Stimulated activated naive CD8-positive, alpha-beta T cell treated with anti-CD3 and anti-CD28 coated beads, Interleukin-15, Interleukin-2, amounts not matched to agents 100 ng/mL and 50 ng/mL, for 24 hours (primary cell): ENCODE results near the gene DNAJC2.

Experiments
- H3K27ac Mint-ChIP-seq: one replicate; pipeline ENCODE4 v1.8.0; 2021; ENCODE audit warnings: mild to moderate bottlenecking, mixed read lengths
- H3K27me3 Mint-ChIP-seq: one replicate; pipeline ENCODE4 v1.8.0; 2021; ENCODE audit warnings: mixed read lengths
- H3K36me3 Mint-ChIP-seq: one replicate; pipeline ENCODE4 v1.8.0; 2021; ENCODE audit warnings: low read depth, mixed read lengths
- H3K4me1 Mint-ChIP-seq: one replicate; pipeline ENCODE4 v1.8.0; 2021; ENCODE audit warnings: low read depth, mixed read lengths
- H3K4me3 Mint-ChIP-seq: one replicate; pipeline ENCODE4 v1.8.0; 2021; ENCODE audit warnings: mild to moderate bottlenecking, mixed read lengths
- H3K9me3 Mint-ChIP-seq: one replicate; pipeline ENCODE4 v1.8.0; 2021; ENCODE audit warnings: mixed read lengths

Gene DNAJC2, protein sequence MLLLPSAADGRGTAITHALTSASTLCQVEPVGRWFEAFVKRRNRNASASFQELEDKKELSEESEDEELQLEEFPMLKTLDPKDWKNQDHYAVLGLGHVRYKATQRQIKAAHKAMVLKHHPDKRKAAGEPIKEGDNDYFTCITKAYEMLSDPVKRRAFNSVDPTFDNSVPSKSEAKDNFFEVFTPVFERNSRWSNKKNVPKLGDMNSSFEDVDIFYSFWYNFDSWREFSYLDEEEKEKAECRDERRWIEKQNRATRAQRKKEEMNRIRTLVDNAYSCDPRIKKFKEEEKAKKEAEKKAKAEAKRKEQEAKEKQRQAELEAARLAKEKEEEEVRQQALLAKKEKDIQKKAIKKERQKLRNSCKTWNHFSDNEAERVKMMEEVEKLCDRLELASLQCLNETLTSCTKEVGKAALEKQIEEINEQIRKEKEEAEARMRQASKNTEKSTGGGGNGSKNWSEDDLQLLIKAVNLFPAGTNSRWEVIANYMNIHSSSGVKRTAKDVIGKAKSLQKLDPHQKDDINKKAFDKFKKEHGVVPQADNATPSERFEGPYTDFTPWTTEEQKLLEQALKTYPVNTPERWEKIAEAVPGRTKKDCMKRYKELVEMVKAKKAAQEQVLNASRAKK

DNA sequence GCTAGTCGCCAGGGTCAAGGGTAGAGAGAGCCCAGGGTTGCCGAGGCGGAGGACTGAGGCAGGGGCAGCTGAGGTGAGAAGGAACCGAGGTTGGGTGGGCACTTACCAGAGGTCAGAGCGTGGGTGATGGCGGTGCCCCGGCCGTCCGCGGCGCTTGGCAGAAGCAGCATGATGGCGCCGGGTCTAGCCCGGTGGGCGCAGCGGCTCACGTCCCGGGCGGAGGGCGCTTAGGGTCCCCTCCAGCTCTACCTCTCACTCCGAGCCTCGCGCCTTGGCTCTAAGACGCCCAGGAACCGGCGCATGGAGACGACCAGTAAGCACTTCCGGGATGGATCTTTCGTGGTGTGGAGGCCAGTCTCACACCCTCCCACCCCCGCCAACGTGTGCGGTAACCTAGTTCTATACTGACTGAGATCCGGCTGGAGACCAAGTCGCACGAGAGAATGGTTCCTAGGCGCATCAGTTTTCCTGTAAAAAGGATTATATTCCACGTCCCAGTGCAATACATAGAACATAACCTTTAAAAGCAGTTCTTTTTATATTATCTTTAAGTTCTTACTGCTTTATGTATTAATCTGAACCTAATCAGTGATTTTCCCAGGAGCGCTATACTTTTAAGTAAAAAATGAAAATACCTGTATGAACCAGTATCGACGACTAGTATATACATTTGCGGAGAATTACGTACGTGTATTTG, at the start of gene DNAJC2:
DNAJC2 (minus strand) TSS at position 315 of the 697 bp plus-strand sequence; CDS start at position 170, 145 bp downstream.
- H3K27me3 Mint-ChIP-seq = no peaks in the 10 kb centered on the region
- no peaks in the 10 kb centered on the region for H3K9me3 Mint-ChIP-seq
- H3K36me3 Mint-ChIP-seq = peaks cover 32% of the 10 kb centered on the region
- H3K4me3 Mint-ChIP-seq = peak within 1 kb of the TSS; percentile 97
- peaks cover 77% of the 10 kb centered on the region for H3K4me1 Mint-ChIP-seq
- H3K27ac Mint-ChIP-seq = peak within 1 kb of the TSS; percentile 99

- no peak overlapping the region for H3K27ac Mint-ChIP-seq
- H3K4me1 Mint-ChIP-seq = no peaks in the 10 kb centered on the region
- H3K27me3 Mint-ChIP-seq = peaks cover 16% of the 10 kb centered on the region
- no peak overlapping the region for H3K4me3 Mint-ChIP-seq
- no peaks in the 10 kb centered on the region for H3K9me3 Mint-ChIP-seq
- no peaks in the 10 kb centered on the region for H3K36me3 Mint-ChIP-seq
These were observed 47.4 kb upstream of the DNAJC2 start for GRCh38 chr7:103391976-103392375.

DNA sequence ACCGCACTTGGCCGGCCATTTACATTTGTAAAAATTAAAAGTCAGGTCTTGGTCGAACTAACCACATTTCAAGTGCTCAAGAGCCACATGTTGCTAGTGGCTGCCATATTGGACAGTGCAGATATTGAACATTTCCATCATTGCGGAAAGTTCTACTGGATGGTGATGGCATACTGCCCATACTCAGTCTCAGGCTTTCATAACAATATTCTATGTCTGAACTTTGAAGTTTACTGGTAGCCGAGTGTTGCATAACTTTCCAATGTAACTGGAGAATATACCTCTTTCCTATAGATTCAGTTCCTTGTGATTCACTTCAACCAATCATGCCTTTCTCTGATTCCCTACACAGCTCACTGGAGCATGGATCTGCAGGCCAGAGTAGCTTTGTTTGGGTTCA, 46.6 kb upstream of the DNAJC2 start:
- no peaks in the 10 kb centered on the region for H3K36me3 Mint-ChIP-seq
- H3K27ac Mint-ChIP-seq = no peak overlapping the region
- H3K4me3 Mint-ChIP-seq = no peak overlapping the region
- H3K27me3 Mint-ChIP-seq = peaks cover 11% of the 10 kb centered on the region
- H3K9me3 Mint-ChIP-seq = no peaks in the 10 kb centered on the region
- no peaks in the 10 kb centered on the region for H3K4me1 Mint-ChIP-seq

DNA sequence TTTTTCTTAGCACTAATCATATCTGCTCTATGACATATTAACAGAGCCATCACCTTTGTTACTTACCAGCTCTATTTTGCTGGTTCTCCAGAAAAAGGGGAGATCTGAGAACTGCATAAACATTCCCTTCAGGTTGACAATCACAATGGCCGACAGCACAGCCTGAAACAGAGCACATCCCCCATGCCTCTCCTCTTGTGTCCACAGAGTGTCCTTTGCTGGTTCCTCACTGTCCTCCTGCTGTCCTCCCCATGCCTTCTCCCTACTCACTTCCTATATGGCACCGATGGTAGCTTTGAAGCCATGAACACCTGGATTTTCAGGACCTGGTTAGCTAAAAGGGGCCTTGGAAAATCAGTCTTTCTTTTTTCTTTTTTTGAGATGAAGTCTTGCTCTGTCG, 44.7 kb upstream of the DNAJC2 start:
- H3K4me1 Mint-ChIP-seq = no peaks in the 10 kb centered on the region
- no peak overlapping the region for H3K4me3 Mint-ChIP-seq
- H3K36me3 Mint-ChIP-seq = no peaks in the 10 kb centered on the region
- H3K9me3 Mint-ChIP-seq = no peaks in the 10 kb centered on the region
- no peak overlapping the region for H3K27ac Mint-ChIP-seq
- peaks cover 9% of the 10 kb centered on the region for H3K27me3 Mint-ChIP-seq

DNA sequence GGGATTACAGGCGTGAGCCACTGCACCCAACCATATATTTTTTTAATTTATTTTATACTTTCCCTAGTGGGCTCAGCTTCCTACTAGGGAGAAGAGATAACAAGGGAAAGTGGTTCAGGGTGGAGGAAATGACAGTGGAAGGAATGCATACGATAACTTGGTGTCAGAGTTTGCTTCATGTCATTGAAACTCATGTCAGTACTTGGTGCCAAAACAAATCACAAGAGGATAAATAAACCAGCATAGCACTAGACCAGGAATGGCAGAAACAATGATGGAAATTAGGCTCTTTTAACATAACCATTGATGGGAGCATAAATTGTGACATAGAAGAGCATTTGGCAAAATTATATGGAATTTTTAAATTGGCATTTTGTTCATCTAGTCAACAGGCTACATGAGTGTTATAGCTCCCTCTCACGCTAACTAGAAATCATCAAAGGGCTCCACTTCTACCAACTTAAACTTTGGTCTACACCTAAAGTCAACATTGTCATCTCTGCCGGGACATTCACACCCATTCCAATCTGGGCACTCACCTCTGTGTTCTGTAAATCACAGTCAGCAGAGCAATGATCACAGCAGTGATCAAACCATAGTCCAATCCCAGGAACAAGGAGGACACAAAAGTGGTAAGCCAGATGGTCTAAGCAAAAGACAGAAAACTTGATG, 44.0 kb upstream of the DNAJC2 start:
- H3K4me1 Mint-ChIP-seq = no peaks in the 10 kb centered on the region
- H3K4me3 Mint-ChIP-seq = no peak overlapping the region
- H3K27me3 Mint-ChIP-seq = peaks cover 9% of the 10 kb centered on the region
- no peaks in the 10 kb centered on the region for H3K36me3 Mint-ChIP-seq
- no peak overlapping the region for H3K27ac Mint-ChIP-seq
- H3K9me3 Mint-ChIP-seq = no peaks in the 10 kb centered on the region

- Mint-ChIP-seq H3K4me3 (no peak overlapping the region), H3K4me1 (no peaks in the 10 kb centered on the region), H3K9me3 (no peaks in the 10 kb centered on the region), H3K27ac (no peak overlapping the region), H3K27me3 (peaks cover 9% of the 10 kb centered on the region), H3K36me3 (no peaks in the 10 kb centered on the region)
These were observed 42.7 kb upstream of the DNAJC2 start for GRCh38 chr7:103387242-103387641.

GRCh38 chr7:103382032-103382402, 37.5 kb upstream of the DNAJC2 start:
- Mint-ChIP-seq H3K27ac (no peak overlapping the region), H3K4me3 (no peak overlapping the region), H3K36me3 (no peaks in the 10 kb centered on the region), H3K4me1 (no peaks in the 10 kb centered on the region), H3K27me3 (peaks cover 7% of the 10 kb centered on the region), H3K9me3 (no peaks in the 10 kb centered on the region)

DNA sequence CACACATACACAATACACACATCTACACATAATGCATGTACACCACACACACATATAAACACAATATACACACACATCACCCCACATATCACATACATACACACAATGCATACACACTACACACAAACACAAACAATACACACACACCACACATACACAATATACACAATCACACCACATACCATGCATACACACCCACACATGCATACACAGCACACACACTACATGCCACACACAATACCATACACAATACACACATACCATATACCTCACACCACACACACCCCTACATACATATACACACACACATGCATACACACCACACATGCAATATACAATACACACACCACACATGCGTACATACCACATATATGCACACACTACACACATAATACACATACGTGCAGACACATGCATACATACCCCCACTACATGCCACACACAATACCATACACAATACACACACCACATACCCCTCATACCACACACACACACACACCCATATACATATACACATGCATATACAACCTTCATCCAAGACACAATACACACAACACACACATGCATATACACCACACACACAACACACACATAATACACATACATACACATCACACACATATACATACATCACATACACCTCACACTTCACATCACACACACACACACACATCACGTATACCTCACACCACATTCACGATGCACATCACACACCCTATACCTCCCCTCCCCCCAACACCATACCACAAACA, 36.9 kb upstream of the DNAJC2 start:
- no peaks in the 10 kb centered on the region for H3K9me3 Mint-ChIP-seq
- H3K4me3 Mint-ChIP-seq = no peak overlapping the region
- H3K27me3 Mint-ChIP-seq = peaks cover 10% of the 10 kb centered on the region
- no peak overlapping the region for H3K27ac Mint-ChIP-seq
- H3K36me3 Mint-ChIP-seq = no peaks in the 10 kb centered on the region
- no peaks in the 10 kb centered on the region for H3K4me1 Mint-ChIP-seq

- Mint-ChIP-seq H3K27ac (no peak overlapping the region), H3K27me3 (peaks cover 10% of the 10 kb centered on the region), H3K36me3 (no peaks in the 10 kb centered on the region)
These were observed 36.0 kb upstream of the DNAJC2 start for GRCh38 chr7:103380395-103381191.

GRCh38 chr7:103379270-103379975, 34.9 kb upstream of the DNAJC2 start:
- H3K4me1 Mint-ChIP-seq = no peaks in the 10 kb centered on the region
- H3K27ac Mint-ChIP-seq = no peak overlapping the region
- H3K27me3 Mint-ChIP-seq = peaks cover 10% of the 10 kb centered on the region
- H3K4me3 Mint-ChIP-seq = no peak overlapping the region
- no peaks in the 10 kb centered on the region for H3K9me3 Mint-ChIP-seq
- H3K36me3 Mint-ChIP-seq = no peaks in the 10 kb centered on the region

More at GRCh38 chr7:103380395-103381191, 36.0 kb upstream of the DNAJC2 start:
- no peaks in the 10 kb centered on the region for H3K9me3 Mint-ChIP-seq
- H3K4me1 Mint-ChIP-seq = no peaks in the 10 kb centered on the region
- H3K4me3 Mint-ChIP-seq = no peak overlapping the region

- H3K36me3 Mint-ChIP-seq = peaks cover 11% of the 10 kb centered on the region
- peaks cover 10% of the 10 kb centered on the region for H3K27me3 Mint-ChIP-seq
- H3K27ac Mint-ChIP-seq = no peak overlapping the region
- H3K9me3 Mint-ChIP-seq = no peaks in the 10 kb centered on the region
- H3K4me1 Mint-ChIP-seq = no peaks in the 10 kb centered on the region
- no peak overlapping the region for H3K4me3 Mint-ChIP-seq
These were observed 29.5 kb upstream of the DNAJC2 start for GRCh38 chr7:103373866-103374643.

GRCh38 chr7:103369432-103369831, 24.9 kb upstream of the DNAJC2 start:
- Mint-ChIP-seq H3K27me3 (no peaks in the 10 kb centered on the region), H3K4me1 (no peaks in the 10 kb centered on the region), H3K9me3 (no peaks in the 10 kb centered on the region), H3K27ac (no peak overlapping the region), H3K4me3 (no peak overlapping the region), H3K36me3 (peaks cover 51% of the 10 kb centered on the region)

DNA sequence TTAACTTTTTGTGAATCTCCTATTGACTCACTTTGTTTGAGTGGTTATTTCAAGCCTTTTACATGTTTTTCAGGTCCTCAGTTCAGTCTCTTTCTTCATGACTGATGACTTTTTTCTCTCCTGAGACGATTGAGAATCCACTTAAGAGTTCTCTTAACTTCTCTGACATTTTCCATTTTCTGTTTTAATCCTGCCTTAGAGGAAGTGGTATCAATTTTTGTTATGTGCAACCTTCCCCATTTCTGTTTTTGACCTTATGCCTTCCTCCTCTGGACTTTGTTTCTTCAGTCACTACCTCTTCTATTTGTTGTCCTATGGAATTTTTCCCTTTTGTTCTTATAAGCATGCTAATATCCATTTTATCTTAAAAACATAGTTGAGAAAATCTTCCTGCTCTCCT, 5.2 kb upstream of the DNAJC2 start:
- no peaks in the 10 kb centered on the region for H3K9me3 Mint-ChIP-seq
- peaks cover 60% of the 10 kb centered on the region for H3K4me1 Mint-ChIP-seq
- peaks cover 34% of the 10 kb centered on the region for H3K36me3 Mint-ChIP-seq
- no peaks in the 10 kb centered on the region for H3K27me3 Mint-ChIP-seq
- peak overlapping the region; percentile 99 for H3K4me3 Mint-ChIP-seq
- peak overlapping the region; percentile 76 for H3K27ac Mint-ChIP-seq
